ENCODE data around the gene SLC43A2.

DNA sequence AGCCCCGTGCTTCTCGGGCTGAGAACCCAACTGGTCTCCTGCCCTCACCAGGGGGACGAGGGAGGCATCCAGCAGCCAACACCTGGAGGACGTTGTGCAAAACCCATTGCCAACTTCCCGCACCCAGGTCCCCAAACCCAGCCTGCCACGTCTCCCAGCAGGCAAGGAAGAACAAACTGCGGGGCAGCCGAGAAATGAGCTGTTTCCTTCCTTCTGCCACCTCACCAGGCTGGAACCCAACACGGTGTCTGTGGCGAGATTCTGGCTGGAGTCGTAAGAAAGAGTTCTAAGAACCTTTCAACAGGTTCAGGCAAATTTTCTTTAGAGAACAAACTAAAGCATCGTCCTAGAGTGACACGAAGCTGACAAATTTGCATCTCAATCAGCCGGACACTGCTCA is 3.6 kb downstream of the SLC43A2 start:
- TF ChIP-seq ZNF366 (tag by site-specific recombination; conservative IDR thresholded peaks at IDR 0.05) (no peak), ZNF211 (tag by site-specific recombination; IDR thresholded peaks at IDR 0.05; ENCODE audit: low read depth) (no peak), CTCF (tag by site-specific recombination; IDR thresholded peaks at IDR 0.05) (no peak), ZNF184 (tag by site-specific recombination; IDR thresholded peaks at IDR 0.05) (no peak)
